H1 (cell line): ENCODE data around the gene FLT1. TPM values are rescaled to one million over a fixed set of nuclear protein-coding genes. Genes with fewer than 3 reads are reported as not detected.

Source experiments
- CHD1 ChIP-seq: IDR thresholded peaks from 2 replicates; pipeline ENCODE4 v1.6.1; 2012; ENCODE audit warnings: low read depth, low read length, improper control_type of control experiment
- FOSL1 ChIP-seq: IDR thresholded peaks from 2 replicates; pipeline ENCODE4 v1.6.1; 2011; ENCODE audit warnings: mild to moderate bottlenecking, low read depth, low read length, moderate library complexity; ENCODE audit not compliant: insufficient read depth
- SIN3A ChIP-seq, 2 experiments: IDR thresholded peaks in 1 of 2; conservative IDR thresholded peaks in 1 of 2; 2 replicates each; pipeline ENCODE4 v1.6.1; 2011 to 2012; ENCODE audit warnings: low read length in 2 of 2, improper control_type of control experiment in 1 of 2, low read depth in 1 of 2, mild to moderate bottlenecking in 1 of 2
- SP2 ChIP-seq: IDR thresholded peaks from 2 replicates; pipeline ENCODE4 v1.6.1; 2012; ENCODE audit warnings: mild to moderate bottlenecking, low read length, inconsistent platforms
- SP4 ChIP-seq: IDR thresholded peaks from 2 replicates; pipeline ENCODE4 v1.6.1; 2012; ENCODE audit warnings: low read length, inconsistent platforms
- USF2 ChIP-seq: IDR thresholded peaks from 2 replicates; pipeline ENCODE4 v1.6.1; 2011; ENCODE audit warnings: low read length, improper control_type of control experiment
- polyA plus RNA-seq, 7 experiments: library from polyadenylated mRNA; depleted of rRNA in 3 of 7; stranded (reverse) in 5 of 7; unstranded in 2 of 7; fragments of >200 nt in 5 of 7; fragments of 200-250 nt in 2 of 7; gene quantifications; 1 replicate in 5 of 7; 2 replicates in 1 of 7; 4 replicates in 1 of 7; pipeline versions ENCODE4 v1.2.1 to v1.2.3, GENCODE V29; 2011 to 2013; ENCODE audit warnings: missing spikeins in 2 of 7, mixed read lengths in 2 of 7
- total RNA-seq: library from RNA; stranded (reverse); fragmentation: NEBNext Ultra II Directional; extraction: Animal tissue kit (Norgen Biotek cat#: 25700); gene quantifications from 2 replicates; pipeline ENCODE4 v1.2.1, GENCODE V29; 2021

The FLT1 gene
- total and polyA plus RNA-seq, 2 of the 8 experiments (the other 6 are each of a cell fraction or from before 2014, with no cell fraction given) = 19.7 to 90.2 TPM

- TF ChIP-seq FOSL1 (no peak), CHD1 (no peak), USF2 (no peak), SP4 (no peak), SIN3A (conservative IDR thresholded peaks at IDR 0.05 in 1 of 2, IDR thresholded peaks at IDR 0.05 in 1 of 2; ENCODE audit: low read depth in 1 of 2, low read length in 2 of 2) (no peak), SP2 (no peak)
Measured at GRCh38 chr13:28426381-28426780, 68.5 kb downstream of the FLT1 start (continued).
